ENCODE results near the gene ARSJ.
A peak's percentile ranks its signal among the peaks of the same experiment; 100 is the strongest.

The ARSJ gene

GRCh38 chr4:113998531-113998930 lies 19.1 kb upstream of the ARSJ start:
- FAIRE-seq: no peak
- no peak for TF ChIP-seq POLR2A (IDR thresholded peaks at IDR 0.05; ENCODE audit: low read depth, low read length)
- DNase-seq (ENCODE audit: insufficient read length, low spot score): no peak

- no peak for TF ChIP-seq POLR2A (IDR thresholded peaks at IDR 0.05; ENCODE audit: low read depth, low read length)
- FAIRE-seq (no peak), DNase-seq (ENCODE audit: insufficient read length, low spot score) (no peak)
Observed at GRCh38 chr4:113998079-113998478, 18.6 kb upstream of the ARSJ start.

- TF ChIP-seq POLR2A (IDR thresholded peaks at IDR 0.05; ENCODE audit: low read depth, low read length): no peak
- DNase-seq (ENCODE audit: insufficient read length, low spot score) (no peak), FAIRE-seq (no peak)
Observed at GRCh38 chr4:113997206-113997605, 17.8 kb upstream of the ARSJ start.

GRCh38 chr4:113996599-113997177 lies 17.2 kb upstream of the ARSJ start:
- TF ChIP-seq POLR2A (IDR thresholded peaks at IDR 0.05; ENCODE audit: low read depth, low read length): no peak
- peak; percentile 61 for FAIRE-seq
- DNase-seq (ENCODE audit: insufficient read length, low spot score): no peak

- FAIRE-seq (no peak), DNase-seq (ENCODE audit: insufficient read length, low spot score) (no peak)
- no peak for TF ChIP-seq POLR2A (IDR thresholded peaks at IDR 0.05; ENCODE audit: low read depth, low read length)
Observed at GRCh38 chr4:113993887-113994286, 14.4 kb upstream of the ARSJ start.

- DNase-seq (ENCODE audit: insufficient read length, low spot score) (no peak), FAIRE-seq (no peak)
- no peak for TF ChIP-seq POLR2A (IDR thresholded peaks at IDR 0.05; ENCODE audit: low read depth, low read length)
Observed at GRCh38 chr4:113990886-113991285, 11.4 kb upstream of the ARSJ start.

- DNase-seq (ENCODE audit: insufficient read length, low spot score): no peak
- no peak for FAIRE-seq
- no peak for TF ChIP-seq POLR2A (IDR thresholded peaks at IDR 0.05; ENCODE audit: low read depth, low read length)
Observed at GRCh38 chr4:113987382-113987941, 8.0 kb upstream of the ARSJ start.

- no peak for TF ChIP-seq POLR2A (IDR thresholded peaks at IDR 0.05; ENCODE audit: low read depth, low read length)
- DNase-seq (ENCODE audit: insufficient read length, low spot score) (no peak), FAIRE-seq (no peak)
Observed at GRCh38 chr4:113982181-113982580, 2.7 kb upstream of the ARSJ start.

- DNase-seq (ENCODE audit: insufficient read length, low spot score): no peak
- no peak for FAIRE-seq
- no peak for TF ChIP-seq POLR2A (IDR thresholded peaks at IDR 0.05; ENCODE audit: low read depth, low read length)
Observed at GRCh38 chr4:113981591-113981990, 2.1 kb upstream of the ARSJ start.

GRCh38 chr4:113979905-113980615 lies 613 bp upstream of the ARSJ start:
- DNase-seq (ENCODE audit: insufficient read length, low spot score): no peak
- TF ChIP-seq POLR2A (IDR thresholded peaks at IDR 0.05; ENCODE audit: low read depth, low read length): no peak
- no peak for FAIRE-seq

- no peak for DNase-seq (ENCODE audit: insufficient read length, low spot score)
- FAIRE-seq: no peak
- TF ChIP-seq POLR2A (IDR thresholded peaks at IDR 0.05; ENCODE audit: low read depth, low read length): no peak
Observed at GRCh38 chr4:113978561-113979147, 793 bp downstream of the ARSJ start.

GRCh38 chr4:113978105-113978504 lies 1.3 kb downstream of the ARSJ start:
- no peak for TF ChIP-seq POLR2A (IDR thresholded peaks at IDR 0.05; ENCODE audit: low read depth, low read length)
- FAIRE-seq (no peak), DNase-seq (ENCODE audit: insufficient read length, low spot score) (no peak)

GRCh38 chr4:113977526-113977855 lies 2.0 kb downstream of the ARSJ start:
- DNase-seq (ENCODE audit: insufficient read length, low spot score) (no peak), FAIRE-seq (no peak)
- TF ChIP-seq POLR2A (IDR thresholded peaks at IDR 0.05; ENCODE audit: low read depth, low read length): no peak

- no peak for TF ChIP-seq POLR2A (IDR thresholded peaks at IDR 0.05; ENCODE audit: low read depth, low read length)
- FAIRE-seq: peak; percentile 15
- DNase-seq (ENCODE audit: insufficient read length, low spot score): no peak
Observed at GRCh38 chr4:113976741-113977525, 2.5 kb downstream of the ARSJ start.
